Memory B cell (primary cell): ENCODE measurements around the gene ZNF579.
A peak's percentile ranks its signal among the peaks of the same experiment; 100 is the strongest.

Source experiments
- ATAC-seq: fragments of 150-1000 bp; cut with Tn5 transposase; 2 replicates; pipeline ENCODE4 v1.10.0; 2021; ENCODE audit warnings: low read depth, mild to moderate bottlenecking, moderate library complexity
- DNase-seq, 2 donors: peaks; one replicate each; pipeline ENCODE4 v3.0.0; 2022; ENCODE audit warnings: low spot score in 2 of 2
- H3K27ac Mint-ChIP-seq: one replicate; pipeline ENCODE4 v1.8.0; 2022; ENCODE audit warnings: mild to moderate bottlenecking, moderate library complexity, mixed read lengths
- H3K27me3 Mint-ChIP-seq: one replicate; pipeline ENCODE4 v1.8.0; 2022; ENCODE audit warnings: mixed read lengths
- H3K36me3 Mint-ChIP-seq: one replicate; pipeline ENCODE4 v1.8.0; 2022; ENCODE audit warnings: mild to moderate bottlenecking, mixed read lengths
- H3K4me1 Mint-ChIP-seq: one replicate; pipeline ENCODE4 v1.8.0; 2022; ENCODE audit warnings: mixed read lengths
- H3K4me3 Mint-ChIP-seq: one replicate; pipeline ENCODE4 v1.8.0; 2022; ENCODE audit warnings: mild to moderate bottlenecking, moderate library complexity, mixed read lengths
- H3K9me3 Mint-ChIP-seq: one replicate; pipeline ENCODE4 v1.8.0; 2022; ENCODE audit warnings: mixed read lengths

ZNF579 gene

DNA sequence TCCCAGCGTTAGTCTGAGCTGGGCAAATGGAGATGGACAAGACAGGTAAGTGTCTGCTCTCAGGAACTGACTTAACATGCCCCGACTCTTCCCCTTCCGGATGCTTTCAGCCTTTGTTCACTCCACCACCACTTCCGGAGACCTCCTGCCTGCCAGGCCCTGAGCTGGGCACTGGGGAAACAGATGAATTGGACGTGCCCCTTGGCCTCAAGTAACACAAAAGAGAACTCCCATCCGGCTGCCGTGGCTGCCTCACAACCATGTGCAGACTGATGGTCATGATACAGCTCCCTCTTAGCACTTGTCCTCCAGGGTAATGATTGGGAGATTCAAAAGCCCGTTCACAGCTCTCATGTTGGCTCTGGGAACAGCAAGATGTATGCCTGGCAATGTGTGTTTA is 36.8 kb upstream of the ZNF579 start:
- Mint-ChIP-seq H3K27me3 (no peaks in the 10 kb centered on the region), H3K9me3 (no peaks in the 10 kb centered on the region), H3K4me3 (no peak overlapping the region), H3K36me3 (peaks cover 8% of the 10 kb centered on the region), H3K4me1 (peaks cover 7% of the 10 kb centered on the region), H3K27ac (no peak overlapping the region)
- no peak for ATAC-seq
- DNase-seq: no peak

DNA sequence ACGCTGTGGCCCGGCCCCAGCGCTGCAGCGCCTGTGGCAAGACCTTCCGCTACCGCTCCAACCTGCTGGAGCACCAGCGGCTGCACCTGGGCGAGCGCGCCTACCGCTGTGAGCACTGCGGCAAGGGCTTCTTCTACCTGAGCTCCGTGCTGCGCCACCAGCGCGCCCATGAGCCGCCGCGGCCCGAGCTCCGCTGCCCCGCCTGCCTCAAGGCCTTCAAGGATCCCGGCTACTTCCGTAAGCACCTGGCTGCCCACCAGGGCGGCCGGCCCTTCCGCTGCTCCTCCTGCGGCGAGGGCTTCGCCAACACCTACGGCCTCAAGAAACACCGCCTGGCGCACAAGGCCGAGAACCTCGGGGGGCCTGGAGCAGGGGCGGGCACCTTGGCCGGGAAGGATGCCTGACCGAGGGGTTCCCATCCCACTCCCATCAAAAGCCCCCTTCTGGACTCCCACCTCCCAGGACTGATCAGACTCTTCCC is 35.8 kb upstream of the ZNF579 start:
- H3K9me3 Mint-ChIP-seq: no peaks in the 10 kb centered on the region
- no peak overlapping the region for H3K4me3 Mint-ChIP-seq
- DNase-seq: no peak
- no peak overlapping the region for H3K27ac Mint-ChIP-seq
- H3K27me3 Mint-ChIP-seq: no peaks in the 10 kb centered on the region
- ATAC-seq: no peak
- peaks cover 16% of the 10 kb centered on the region for H3K4me1 Mint-ChIP-seq
- peaks cover 8% of the 10 kb centered on the region for H3K36me3 Mint-ChIP-seq

DNA sequence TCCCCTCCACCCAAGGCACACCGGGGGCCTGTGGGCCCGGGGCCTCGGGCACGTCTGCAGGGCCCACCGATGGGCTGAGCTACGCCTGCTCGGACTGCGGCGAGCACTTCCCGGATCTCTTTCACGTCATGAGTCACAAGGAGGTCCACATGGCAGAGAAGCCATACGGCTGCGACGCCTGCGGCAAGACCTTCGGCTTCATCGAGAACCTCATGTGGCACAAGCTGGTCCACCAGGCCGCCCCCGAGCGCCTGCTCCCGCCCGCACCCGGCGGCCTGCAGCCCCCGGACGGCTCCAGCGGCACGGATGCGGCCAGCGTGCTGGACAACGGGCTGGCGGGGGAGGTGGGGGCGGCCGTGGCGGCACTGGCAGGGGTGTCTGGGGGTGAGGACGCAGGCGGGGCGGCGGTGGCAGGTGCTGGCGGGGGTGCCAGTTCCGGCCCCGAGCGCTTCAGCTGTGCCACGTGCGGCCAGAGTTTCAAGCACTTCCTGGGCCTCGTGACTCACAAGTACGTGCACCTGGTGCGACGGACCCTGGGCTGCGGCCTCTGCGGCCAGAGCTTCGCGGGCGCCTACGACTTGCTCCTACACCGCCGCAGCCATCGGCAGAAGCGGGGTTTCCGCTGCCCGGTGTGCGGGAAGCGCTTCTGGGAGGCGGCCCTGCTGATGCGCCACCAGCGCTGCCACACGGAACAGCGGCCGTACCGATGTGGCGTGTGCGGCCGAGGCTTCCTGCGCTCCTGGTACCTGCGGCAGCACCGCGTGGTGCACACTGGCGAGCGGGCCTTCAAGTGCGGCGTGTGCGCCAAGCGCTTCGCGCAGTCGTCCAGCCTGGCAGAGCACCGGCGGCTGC is 35.1 kb upstream of the ZNF579 start:
- no peaks in the 10 kb centered on the region for H3K27me3 Mint-ChIP-seq
- H3K4me3 Mint-ChIP-seq: no peak overlapping the region

DNA sequence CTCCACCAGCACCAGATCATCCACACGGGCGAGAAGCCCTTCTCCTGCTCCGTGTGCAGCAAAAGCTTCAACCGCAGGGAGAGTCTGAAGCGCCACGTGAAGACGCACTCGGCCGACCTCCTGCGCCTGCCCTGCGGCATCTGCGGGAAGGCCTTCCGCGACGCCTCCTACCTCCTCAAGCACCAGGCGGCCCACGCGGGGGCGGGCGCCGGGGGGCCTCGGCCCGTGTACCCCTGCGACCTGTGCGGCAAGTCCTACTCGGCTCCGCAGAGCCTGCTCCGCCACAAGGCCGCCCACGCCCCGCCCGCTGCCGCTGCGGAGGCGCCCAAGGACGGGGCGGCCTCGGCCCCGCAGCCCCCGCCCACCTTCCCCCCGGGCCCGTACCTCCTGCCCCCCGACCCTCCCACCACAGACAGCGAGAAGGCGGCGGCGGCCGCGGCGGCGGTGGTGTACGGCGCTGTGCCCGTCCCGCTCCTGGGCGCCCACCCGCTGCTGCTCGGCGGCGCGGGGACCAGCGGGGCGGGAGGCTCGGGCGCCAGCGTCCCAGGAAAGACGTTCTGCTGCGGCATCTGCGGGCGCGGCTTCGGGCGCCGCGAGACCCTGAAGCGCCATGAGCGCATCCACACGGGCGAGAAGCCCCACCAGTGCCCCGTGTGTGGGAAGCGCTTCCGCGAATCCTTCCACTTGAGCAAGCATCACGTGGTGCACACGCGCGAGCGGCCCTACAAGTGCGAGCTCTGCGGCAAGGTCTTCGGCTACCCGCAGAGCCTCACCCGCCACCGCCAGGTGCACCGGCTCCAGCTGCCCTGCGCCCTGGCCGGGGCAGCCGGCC is 34.3 kb upstream of the ZNF579 start:
- Mint-ChIP-seq H3K27me3 (no peaks in the 10 kb centered on the region), H3K4me3 (no peak overlapping the region), H3K4me1 (peaks cover 25% of the 10 kb centered on the region), H3K9me3 (peaks cover under 1% of the 10 kb centered on the region), H3K36me3 (peaks cover 12% of the 10 kb centered on the region), H3K27ac (no peak overlapping the region)
- ATAC-seq: no peak
- no peak for DNase-seq

More for the DNA sequence above, 35.1 kb upstream of the ZNF579 start:
- no peak overlapping the region for H3K27ac Mint-ChIP-seq
- H3K9me3 Mint-ChIP-seq: no peaks in the 10 kb centered on the region
- H3K4me1 Mint-ChIP-seq: peaks cover 22% of the 10 kb centered on the region
- peaks cover 8% of the 10 kb centered on the region for H3K36me3 Mint-ChIP-seq
- DNase-seq: no peak
- no peak for ATAC-seq

DNA sequence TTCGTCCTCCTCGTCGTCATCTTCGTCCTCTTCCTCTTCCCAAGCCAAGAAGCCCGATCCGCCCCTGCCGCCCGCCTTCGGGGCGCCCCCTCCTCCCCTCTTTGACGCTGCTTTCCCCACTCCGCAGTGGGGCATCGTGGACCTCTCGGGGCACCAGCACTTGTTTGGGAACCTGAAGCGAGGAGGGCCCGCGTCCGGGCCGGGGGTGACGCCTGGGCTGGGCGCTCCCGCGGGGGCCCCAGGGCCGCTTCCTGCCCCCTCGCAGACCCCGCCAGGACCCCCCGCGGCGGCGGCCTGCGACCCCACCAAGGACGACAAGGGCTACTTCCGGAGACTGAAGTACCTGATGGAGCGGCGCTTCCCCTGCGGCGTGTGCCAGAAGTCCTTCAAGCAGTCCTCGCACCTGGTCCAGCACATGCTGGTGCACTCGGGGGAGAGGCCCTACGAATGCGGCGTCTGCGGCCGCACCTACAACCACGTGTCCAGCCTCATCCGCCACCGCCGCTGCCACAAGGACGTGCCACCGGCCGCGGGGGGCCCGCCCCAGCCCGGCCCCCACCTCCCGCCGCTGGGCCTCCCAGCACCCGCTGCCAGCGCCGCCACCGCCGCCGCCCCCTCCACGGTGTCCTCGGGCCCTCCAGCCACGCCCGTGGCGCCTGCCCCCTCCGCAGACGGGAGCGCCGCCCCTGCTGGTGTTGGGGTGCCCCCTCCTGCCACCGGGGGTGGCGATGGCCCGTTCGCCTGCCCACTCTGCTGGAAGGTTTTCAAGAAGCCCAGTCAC is 33.5 kb upstream of the ZNF579 start:
- Mint-ChIP-seq H3K27me3 (no peaks in the 10 kb centered on the region), H3K27ac (no peak overlapping the region), H3K4me1 (peaks cover 29% of the 10 kb centered on the region), H3K36me3 (peaks cover 19% of the 10 kb centered on the region), H3K4me3 (no peak overlapping the region), H3K9me3 (peaks cover 2% of the 10 kb centered on the region)
- DNase-seq (no peak), ATAC-seq (no peak)

DNA sequence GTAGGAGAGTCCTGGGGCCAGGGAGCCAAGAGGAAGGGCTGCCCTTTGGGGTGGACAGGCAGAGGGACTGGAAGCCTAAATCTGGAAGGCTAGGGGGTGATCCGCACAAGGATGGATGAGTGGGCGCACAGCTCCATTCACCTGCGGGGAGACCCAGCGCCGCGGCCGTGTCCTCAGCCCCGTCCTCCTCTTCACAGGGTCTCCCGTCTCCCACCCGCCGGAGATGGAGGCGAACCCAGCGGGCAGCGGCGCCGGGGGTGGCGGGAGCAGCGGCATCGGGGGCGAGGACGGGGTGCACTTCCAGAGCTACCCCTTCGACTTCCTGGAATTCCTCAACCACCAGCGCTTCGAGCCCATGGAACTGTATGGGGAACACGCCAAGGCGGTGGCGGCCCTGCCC is 32.7 kb upstream of the ZNF579 start:
- DNase-seq (no peak), ATAC-seq (no peak)
- Mint-ChIP-seq H3K36me3 (peaks cover 19% of the 10 kb centered on the region), H3K4me3 (no peak overlapping the region), H3K27ac (no peak overlapping the region), H3K4me1 (peaks cover 29% of the 10 kb centered on the region), H3K9me3 (peaks cover 2% of the 10 kb centered on the region), H3K27me3 (no peaks in the 10 kb centered on the region)

DNA sequence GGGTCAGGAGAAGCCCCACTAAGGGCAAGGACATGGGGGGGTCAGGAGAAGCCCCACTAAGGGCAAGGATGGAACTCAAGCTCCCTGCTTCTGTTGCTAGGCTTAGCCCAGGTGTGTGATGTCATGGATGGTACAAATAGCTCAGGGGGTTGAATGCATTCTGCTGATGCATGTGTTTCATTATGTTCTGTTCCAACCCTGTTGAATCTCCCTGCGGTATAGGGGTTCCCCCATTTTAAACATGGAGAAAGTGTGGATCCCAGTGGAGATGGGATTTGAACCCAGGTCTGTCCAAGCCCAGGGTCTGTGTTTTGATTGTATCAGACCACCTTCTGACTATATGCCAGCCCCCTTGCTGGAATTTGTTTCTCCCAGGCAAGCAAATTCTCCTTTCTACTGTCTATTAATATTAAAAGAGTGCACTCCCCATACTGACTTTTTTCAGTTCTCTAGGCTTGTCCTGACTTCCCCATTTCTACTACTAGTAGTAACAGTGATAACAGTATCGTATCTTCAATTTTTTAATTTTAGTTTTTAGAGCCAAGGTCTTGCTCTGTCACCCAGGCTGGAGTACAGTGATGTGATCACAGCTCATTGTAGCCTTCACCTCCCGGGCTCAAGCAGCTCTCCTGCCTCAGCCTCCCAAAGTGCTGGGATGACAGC is 31.5 kb upstream of the ZNF579 start:
- H3K4me3 Mint-ChIP-seq: no peak overlapping the region
- H3K36me3 Mint-ChIP-seq: peaks cover 19% of the 10 kb centered on the region
- ATAC-seq: peak; percentile 81
- peak overlapping the region; percentile 40 for H3K27ac Mint-ChIP-seq
- H3K4me1 Mint-ChIP-seq: peaks cover 33% of the 10 kb centered on the region
- no peak for DNase-seq
- peaks cover 2% of the 10 kb centered on the region for H3K9me3 Mint-ChIP-seq
- no peaks in the 10 kb centered on the region for H3K27me3 Mint-ChIP-seq

DNA sequence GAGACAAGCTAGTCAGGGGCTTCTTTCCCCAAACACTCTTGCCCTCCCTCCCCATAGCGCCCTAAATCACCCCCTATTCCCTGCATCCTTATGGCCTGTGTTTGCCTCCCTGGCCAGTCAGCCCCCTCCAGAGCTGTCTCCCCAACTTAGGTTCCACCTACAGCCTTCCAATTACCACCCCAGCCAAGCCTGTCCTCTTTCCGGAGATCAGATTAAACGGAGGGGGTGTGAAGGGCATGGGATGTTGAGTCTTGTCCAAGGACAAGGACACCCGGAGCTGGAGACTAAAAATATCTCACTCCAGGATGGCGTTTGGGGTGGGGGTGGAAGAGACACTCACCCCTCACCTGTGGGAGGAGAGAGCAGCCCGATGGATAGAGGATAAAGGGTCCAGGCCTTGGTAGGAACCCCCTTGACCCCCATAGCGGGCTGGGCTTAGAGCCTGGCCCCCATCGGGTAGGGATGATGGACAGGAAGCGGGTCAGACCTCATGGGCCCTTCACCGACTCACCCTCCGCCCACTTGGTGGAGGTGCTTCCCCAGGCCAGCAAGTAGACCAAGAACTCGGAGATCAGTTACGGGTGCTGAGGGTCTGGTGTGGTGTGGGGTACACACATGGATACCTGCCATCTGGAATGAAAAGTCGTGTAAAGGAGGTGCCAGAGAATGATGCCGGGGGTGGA is 30.8 kb upstream of the ZNF579 start:
- no peak for DNase-seq
- Mint-ChIP-seq H3K27me3 (no peaks in the 10 kb centered on the region), H3K4me1 (peaks cover 38% of the 10 kb centered on the region), H3K4me3 (no peak overlapping the region), H3K27ac (peak overlapping the region; percentile 40), H3K36me3 (peaks cover 18% of the 10 kb centered on the region), H3K9me3 (peaks cover 2% of the 10 kb centered on the region)
- ATAC-seq: no peak

DNA sequence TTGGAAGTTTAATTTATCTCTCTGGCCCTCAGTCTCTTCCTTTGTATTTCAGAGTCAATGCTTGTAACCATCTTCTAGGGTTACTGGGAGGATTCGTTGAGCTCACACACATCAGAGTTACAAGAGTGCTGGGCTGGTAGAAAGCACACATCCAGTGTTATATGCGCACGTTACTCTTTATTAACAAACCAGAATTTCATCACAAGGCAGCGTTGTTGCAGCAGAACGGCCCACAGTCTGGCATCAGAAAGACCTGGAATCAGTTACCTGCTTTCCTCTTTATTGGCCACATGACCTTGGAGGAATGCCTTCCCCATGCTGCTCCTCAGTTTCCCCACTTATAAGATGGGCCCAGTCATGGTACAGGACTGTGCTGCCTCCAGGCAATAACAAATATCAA is 28.7 kb upstream of the ZNF579 start:
- no peak overlapping the region for H3K4me3 Mint-ChIP-seq
- H3K36me3 Mint-ChIP-seq: peaks cover 18% of the 10 kb centered on the region
- ATAC-seq (no peak), DNase-seq (no peak)
- no peak overlapping the region for H3K27ac Mint-ChIP-seq
- H3K9me3 Mint-ChIP-seq: peaks cover 2% of the 10 kb centered on the region
- peaks cover 49% of the 10 kb centered on the region for H3K4me1 Mint-ChIP-seq
- no peaks in the 10 kb centered on the region for H3K27me3 Mint-ChIP-seq

DNA sequence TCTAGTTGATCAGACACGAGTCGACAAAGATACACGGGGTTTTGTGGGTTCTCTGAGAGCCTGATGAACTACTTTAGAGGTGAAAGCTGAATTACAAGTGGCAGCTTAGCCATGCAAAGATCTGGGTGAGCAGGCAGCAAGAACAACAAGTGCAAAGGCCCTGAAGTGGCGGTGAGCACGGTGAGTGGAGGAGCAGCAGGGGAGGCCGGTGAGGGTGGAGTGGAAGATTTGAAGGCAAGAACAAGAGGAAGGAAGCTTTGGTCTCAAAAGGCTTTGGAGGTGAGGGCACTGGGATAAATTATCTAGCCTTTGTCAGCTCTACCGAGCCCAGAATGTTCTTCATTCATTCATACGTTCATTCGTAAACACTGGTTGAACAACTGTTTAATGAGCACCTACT is 26.2 kb upstream of the ZNF579 start:
- Mint-ChIP-seq H3K27me3 (no peaks in the 10 kb centered on the region), H3K4me3 (peak overlapping the region; percentile 30), H3K9me3 (peaks cover 2% of the 10 kb centered on the region), H3K27ac (peak overlapping the region; percentile 92), H3K4me1 (peaks cover 40% of the 10 kb centered on the region), H3K36me3 (peaks cover 17% of the 10 kb centered on the region)
- ATAC-seq: no peak
- DNase-seq: no peak

DNA sequence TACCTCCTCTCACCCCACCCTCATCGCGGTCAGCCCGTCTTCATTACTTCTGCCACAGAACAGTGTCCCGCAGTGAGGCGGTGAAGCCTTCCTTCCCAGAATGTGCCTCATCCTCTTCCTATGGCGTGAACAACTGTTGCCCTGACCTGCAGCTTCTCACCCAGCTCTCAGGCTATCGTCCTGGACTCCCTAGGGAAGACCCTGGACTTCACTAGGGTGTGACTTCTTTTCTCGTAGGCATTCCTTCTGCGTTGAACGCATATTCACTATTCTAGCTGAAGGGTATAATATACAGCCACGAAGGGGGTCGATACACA is 25.8 kb upstream of the ZNF579 start:
- Mint-ChIP-seq H3K36me3 (peaks cover 17% of the 10 kb centered on the region), H3K27me3 (no peaks in the 10 kb centered on the region), H3K4me1 (peaks cover 39% of the 10 kb centered on the region), H3K9me3 (peaks cover 2% of the 10 kb centered on the region), H3K4me3 (peak overlapping the region; percentile 92), H3K27ac (peak overlapping the region; percentile 92)
- ATAC-seq: no peak
- DNase-seq: no peak

DNA sequence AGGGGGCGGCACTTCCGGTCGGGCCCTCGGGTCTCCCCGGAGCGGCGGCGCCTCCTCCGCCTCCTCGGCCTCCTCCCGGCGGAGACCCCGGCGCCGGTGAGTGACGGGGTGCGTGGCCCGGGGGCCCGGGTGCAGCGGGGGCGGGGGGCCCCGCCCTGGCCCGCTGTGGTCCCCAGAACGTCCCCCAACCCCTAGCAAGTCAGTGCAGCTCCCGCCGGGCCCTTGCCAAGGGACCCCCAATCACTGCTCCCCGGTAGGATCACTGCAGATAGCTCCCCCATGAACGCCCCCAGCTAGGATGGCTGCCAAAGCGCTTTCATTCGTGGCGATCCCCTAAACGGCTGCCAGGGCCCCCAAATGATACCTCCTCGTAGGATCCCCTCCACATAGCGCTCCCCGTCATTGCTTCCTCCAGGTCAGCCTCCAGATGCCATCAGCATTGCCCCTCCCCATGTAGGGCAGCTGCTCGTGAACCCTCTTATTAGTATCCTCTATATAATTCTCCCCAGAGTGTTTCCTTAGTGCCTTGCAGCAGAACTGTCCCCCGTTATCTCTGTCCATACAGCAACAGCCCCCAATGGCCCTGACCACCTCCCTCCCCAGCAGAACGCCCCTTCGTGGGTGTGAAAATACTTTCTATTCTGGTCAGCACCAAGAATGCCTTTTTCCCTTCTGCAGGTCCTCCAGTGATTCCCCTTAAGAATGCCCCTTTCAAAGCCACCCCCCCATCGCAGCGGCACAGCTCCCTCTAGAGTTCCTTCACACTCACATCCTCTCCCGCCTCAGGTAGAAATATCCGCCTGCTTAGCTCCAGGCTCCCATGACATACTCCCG is 25.2 kb upstream of the ZNF579 start, which contains the start of gene ZNF865:
ZNF865 (plus strand) TSS at position 11 of the 834 bp plus-strand sequence. CDS start 7,972 bp downstream, outside the sequence.
- Mint-ChIP-seq H3K4me3 (peak within 1 kb of the TSS; percentile 92), H3K9me3 (peaks cover 2% of the 10 kb centered on the region), H3K36me3 (peaks cover 17% of the 10 kb centered on the region), H3K27ac (peak within 1 kb of the TSS; percentile 92), H3K27me3 (no peaks in the 10 kb centered on the region), H3K4me1 (peaks cover 37% of the 10 kb centered on the region)
- ATAC-seq (peak; percentile 45), DNase-seq (peak; percentile 56 to 64)
